Natural killer cell (primary cell): ENCODE data around the gene GFRA1. TPM values are rescaled to one million over a fixed set of nuclear protein-coding genes. Genes with fewer than 3 reads are reported as not detected.

Experiments used
- ATAC-seq, 3 donors: fragments of 150-1000 bp in 2 of 3; fragments of 200-7000 bp in 1 of 3; cut with Tn5 transposase; 1 replicate in 1 of 3; 2 replicates in 2 of 3; pipeline ENCODE4 v1.10.0; 2021; ENCODE audit warnings: mild to moderate bottlenecking in 2 of 3, moderate library complexity in 2 of 3
- DNase-seq, 2 donors: peaks; one replicate each; pipeline versions ENCODE4 v3.0.0 to v3.0.0-alpha.2; 2013 to 2021; ENCODE audit warnings: mixed read lengths in 1 of 2
- H3K27ac ChIP-seq: one replicate; pipeline ENCODE4 v1.5.1; 2013; ENCODE audit warnings: mild to moderate bottlenecking, low read length
- H3K27me3 ChIP-seq: one replicate; pipeline ENCODE4 v1.6.1; 2013; ENCODE audit warnings: low read length; ENCODE audit not compliant: control insufficient read depth, insufficient read depth
- H3K36me3 ChIP-seq: one replicate; pipeline ENCODE4 v1.6.1; 2013; ENCODE audit warnings: low read length; ENCODE audit not compliant: control insufficient read depth, insufficient read depth
- H3K4me1 ChIP-seq: one replicate; pipeline ENCODE4 v1.6.1; 2013; ENCODE audit warnings: low read length; ENCODE audit not compliant: control insufficient read depth, insufficient read depth
- H3K4me3 ChIP-seq: one replicate; pipeline ENCODE4 v1.5.1; 2013; ENCODE audit warnings: low read length
- H3K9me3 ChIP-seq: one replicate; pipeline ENCODE4 v1.6.1; 2013; ENCODE audit warnings: low read length; ENCODE audit not compliant: control insufficient read depth, insufficient read depth
- H3K27ac Mint-ChIP-seq, 2 donors: one replicate each; pipeline ENCODE4 v1.8.0; 2022; ENCODE audit warnings: mild to moderate bottlenecking in 2 of 2, mixed read lengths in 2 of 2, moderate library complexity in 1 of 2
- H3K27me3 Mint-ChIP-seq, 2 donors: one replicate each; pipeline ENCODE4 v1.8.0; 2022; ENCODE audit warnings: low read depth in 2 of 2, mixed read lengths in 2 of 2
- H3K36me3 Mint-ChIP-seq: one replicate; pipeline ENCODE4 v1.8.0; 2022; ENCODE audit warnings: mixed read lengths
- H3K4me1 Mint-ChIP-seq, 2 donors: one replicate each; pipeline ENCODE4 v1.8.0; 2022; ENCODE audit warnings: mixed read lengths in 2 of 2
- H3K4me3 Mint-ChIP-seq: one replicate; pipeline ENCODE4 v1.8.0; 2022; ENCODE audit warnings: mild to moderate bottlenecking, moderate library complexity, mixed read lengths
- H3K9me3 Mint-ChIP-seq, 2 donors: one replicate each; pipeline ENCODE4 v1.8.0; 2022; ENCODE audit warnings: mixed read lengths in 2 of 2
- WGBS: methylation state at CpG from one replicate; pipeline ENCODE4 v1.1.7; 2013; ENCODE audit warnings: missing lambda C conversion rate; ENCODE audit not compliant: insufficient coverage; 5-methylcytosine and 5-hydroxymethylcytosine counted together
- intact Hi-C: fragments of 100-400 bp; cut with micrococcal nuclease; formaldehyde crosslinking; loops from one replicate; pipeline ENCODE4 v1.14.2; 2022
- total RNA-seq, 4 donors: library from RNA; stranded (reverse); fragments of 120-200 nt in 1 of 4; gene quantifications; one replicate each; pipeline versions ENCODE4 v1.2.3 to v1.2.4, GENCODE V29; 2013 to 2022
- TF ChIP-seq, protein P1 (sequence below): fragments of 200-600 bp; IDR thresholded peaks from one replicate; pipeline ENCODE4 v1.8.0; 2022; ENCODE audit warnings: antibody characterized with exemption

GFRA1 gene
- total RNA-seq, 3 donors from 2014 or later (not counting 1 experiment from before 2014, with no cell fraction given), result not detected

DNA sequence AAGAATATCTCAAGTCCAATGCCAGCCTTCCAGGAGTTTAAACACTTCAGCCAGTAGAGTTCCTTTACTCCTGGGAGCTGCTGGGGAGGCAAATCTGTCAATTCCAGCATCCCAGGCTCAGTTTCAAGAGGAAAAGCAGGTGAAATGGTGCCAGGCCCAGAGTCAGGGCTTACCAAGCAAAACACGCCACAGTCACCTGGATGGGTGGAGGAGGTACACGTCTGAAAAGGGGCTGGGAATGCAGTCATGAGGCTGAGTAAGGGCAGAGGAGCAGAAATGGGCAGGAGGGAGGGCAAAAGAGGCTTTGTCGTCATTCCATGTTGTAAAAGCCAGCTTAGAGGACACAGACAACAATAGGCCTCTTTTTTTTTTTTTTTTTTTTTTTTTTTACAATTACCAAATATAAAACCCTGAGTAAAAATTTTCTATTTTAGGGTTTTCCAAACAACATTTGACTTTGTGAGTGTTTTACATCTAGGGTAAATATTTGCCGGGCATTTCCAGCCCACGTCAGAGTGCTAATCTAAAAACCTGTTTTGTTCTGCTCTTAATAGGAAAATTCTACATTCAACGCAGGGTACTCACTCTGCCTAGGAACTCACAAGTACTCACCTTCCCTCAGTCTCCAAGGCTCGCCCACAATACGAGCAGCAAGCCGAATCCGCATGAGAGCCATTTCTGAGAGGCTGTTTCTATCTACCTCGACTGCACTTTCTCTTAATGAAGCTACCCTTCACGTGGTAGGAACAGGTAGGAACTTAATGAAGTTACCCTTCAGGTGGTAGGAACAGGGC, 21.2 kb downstream of the GFRA1 start:
- H3K27ac ChIP-seq, result no peak overlapping the region
- WGBS, result 87% methylated on average over 11 of the region's 12 CpGs

DNA sequence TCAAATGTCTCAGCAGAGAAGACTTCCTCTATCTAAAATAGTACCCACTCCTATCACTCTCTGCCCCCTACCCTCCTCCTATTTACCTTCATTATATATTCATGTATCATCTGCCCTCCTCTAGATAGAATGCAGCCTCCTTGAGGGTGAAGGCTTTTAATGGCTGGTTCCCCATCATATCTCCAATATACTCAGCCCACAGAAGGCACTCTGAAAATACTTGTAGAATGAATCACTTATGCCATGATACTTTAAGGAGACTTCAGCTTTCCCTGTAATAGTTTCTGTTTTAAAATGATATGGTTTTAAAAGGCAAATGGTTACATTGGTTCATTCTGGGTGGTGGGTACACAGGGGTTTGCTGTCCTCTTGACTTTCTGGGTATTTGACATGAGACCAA, 25.3 kb downstream of the GFRA1 start:
- no peak overlapping the region for H3K27ac ChIP-seq
- ATAC-seq, result no peak
- H3K36me3 ChIP-seq, result no peaks in the 10 kb centered on the region
- no peak for DNase-seq
- no peak overlapping the region for H3K27ac Mint-ChIP-seq
- H3K27me3 ChIP-seq, result no peaks in the 10 kb centered on the region
- no peak overlapping the region for H3K4me3 Mint-ChIP-seq
- H3K36me3 Mint-ChIP-seq, result no peaks in the 10 kb centered on the region
- no peak overlapping the region for H3K4me3 ChIP-seq
- no peaks in the 10 kb centered on the region for H3K4me1 Mint-ChIP-seq
- H3K9me3 ChIP-seq, result no peaks in the 10 kb centered on the region
- intact Hi-C loops, result no loop called here
- H3K9me3 Mint-ChIP-seq, result peaks cover 4 to 5% of the 10 kb centered on the region in 2 donors
- H3K27me3 Mint-ChIP-seq, result no peaks in the 10 kb centered on the region
- no peaks in the 10 kb centered on the region for H3K4me1 ChIP-seq
- TF ChIP-seq, protein P1, sequence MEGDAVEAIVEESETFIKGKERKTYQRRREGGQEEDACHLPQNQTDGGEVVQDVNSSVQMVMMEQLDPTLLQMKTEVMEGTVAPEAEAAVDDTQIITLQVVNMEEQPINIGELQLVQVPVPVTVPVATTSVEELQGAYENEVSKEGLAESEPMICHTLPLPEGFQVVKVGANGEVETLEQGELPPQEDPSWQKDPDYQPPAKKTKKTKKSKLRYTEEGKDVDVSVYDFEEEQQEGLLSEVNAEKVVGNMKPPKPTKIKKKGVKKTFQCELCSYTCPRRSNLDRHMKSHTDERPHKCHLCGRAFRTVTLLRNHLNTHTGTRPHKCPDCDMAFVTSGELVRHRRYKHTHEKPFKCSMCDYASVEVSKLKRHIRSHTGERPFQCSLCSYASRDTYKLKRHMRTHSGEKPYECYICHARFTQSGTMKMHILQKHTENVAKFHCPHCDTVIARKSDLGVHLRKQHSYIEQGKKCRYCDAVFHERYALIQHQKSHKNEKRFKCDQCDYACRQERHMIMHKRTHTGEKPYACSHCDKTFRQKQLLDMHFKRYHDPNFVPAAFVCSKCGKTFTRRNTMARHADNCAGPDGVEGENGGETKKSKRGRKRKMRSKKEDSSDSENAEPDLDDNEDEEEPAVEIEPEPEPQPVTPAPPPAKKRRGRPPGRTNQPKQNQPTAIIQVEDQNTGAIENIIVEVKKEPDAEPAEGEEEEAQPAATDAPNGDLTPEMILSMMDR, result no peak

More for the DNA sequence above, 21.2 kb downstream of the GFRA1 start:
- TF ChIP-seq, protein P1, result no peak
- no peaks in the 10 kb centered on the region for H3K36me3 ChIP-seq
- Mint-ChIP-seq H3K36me3 (no peaks in the 10 kb centered on the region), H3K4me1 (no peaks in the 10 kb centered on the region), H3K9me3 (peaks cover 0 to 3% of the 10 kb centered on the region in 2 donors), H3K4me3 (no peak overlapping the region), H3K27ac (no peak overlapping the region), H3K27me3 (no peaks in the 10 kb centered on the region)
- no peaks in the 10 kb centered on the region for H3K9me3 ChIP-seq
- ATAC-seq (no peak), DNase-seq (no peak)
- intact Hi-C loops, result no loop called here
- no peaks in the 10 kb centered on the region for H3K27me3 ChIP-seq
- no peaks in the 10 kb centered on the region for H3K4me1 ChIP-seq
- H3K4me3 ChIP-seq, result no peak overlapping the region

DNA sequence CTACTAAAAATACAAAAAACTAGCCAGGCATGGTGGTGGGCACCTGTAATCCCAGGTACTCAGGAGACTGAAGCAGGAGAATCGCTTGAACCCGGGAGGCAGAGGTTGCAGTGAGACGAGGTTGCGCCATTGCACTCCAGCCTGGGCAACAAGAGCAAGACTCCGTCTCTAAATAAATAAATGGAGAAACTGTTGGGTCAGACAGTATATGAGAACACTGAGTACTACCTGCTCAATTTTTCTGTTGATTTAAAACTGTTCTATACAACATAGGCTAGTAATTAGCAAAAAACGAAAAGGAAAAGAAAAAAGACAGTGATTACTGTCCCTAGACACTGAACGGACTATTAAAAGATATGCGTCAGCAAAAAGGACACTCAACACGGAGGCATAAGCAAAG, 26.7 kb downstream of the GFRA1 start:
- 83% methylated on average over 9 of the region's 9 CpGs for WGBS
- Mint-ChIP-seq H3K9me3 (peaks cover 4 to 5% of the 10 kb centered on the region in 2 donors), H3K27me3 (no peaks in the 10 kb centered on the region), H3K36me3 (no peaks in the 10 kb centered on the region), H3K4me1 (no peaks in the 10 kb centered on the region), H3K27ac (no peak overlapping the region), H3K4me3 (no peak overlapping the region)
- TF ChIP-seq, protein P1, result no peak
- ATAC-seq, result no peak
- intact Hi-C loops, result no loop called here
- Histone ChIP-seq H3K9me3 (no peaks in the 10 kb centered on the region), H3K36me3 (no peaks in the 10 kb centered on the region), H3K4me1 (no peaks in the 10 kb centered on the region), H3K4me3 (no peak overlapping the region), H3K27ac (no peak overlapping the region), H3K27me3 (no peaks in the 10 kb centered on the region)
- DNase-seq, result no peak

GRCh38 chr10:116245156-116245555, 27.9 kb downstream of the GFRA1 start:
- no peaks in the 10 kb centered on the region for H3K4me1 Mint-ChIP-seq
- TF ChIP-seq, protein P1, result no peak
- H3K36me3 ChIP-seq, result no peaks in the 10 kb centered on the region
- no peaks in the 10 kb centered on the region for H3K27me3 Mint-ChIP-seq
- no peaks in the 10 kb centered on the region for H3K4me1 ChIP-seq
- H3K9me3 ChIP-seq, result no peaks in the 10 kb centered on the region
- DNase-seq, result no peak
- no peaks in the 10 kb centered on the region for H3K36me3 Mint-ChIP-seq
- no peaks in the 10 kb centered on the region for H3K27me3 ChIP-seq
- H3K9me3 Mint-ChIP-seq, result peaks cover 4 to 5% of the 10 kb centered on the region in 2 donors
- no peak overlapping the region for H3K4me3 ChIP-seq
- H3K4me3 Mint-ChIP-seq, result no peak overlapping the region
- intact Hi-C loops, result no loop called here
- no peak overlapping the region for H3K27ac Mint-ChIP-seq
- no peak overlapping the region for H3K27ac ChIP-seq
- WGBS, result 86% methylated on average over 1 of the region's 2 CpGs
- no peak for ATAC-seq
